ENCODE results near the gene DEFB128. TPM values are rescaled to one million over a fixed set of nuclear protein-coding genes. Genes with fewer than 3 reads are reported as not detected.

The DEFB128 gene
- total RNA-seq, 4 donors from 2014 or later, result not detected

GRCh38 chr20:187733-188132 lies 1.8 kb downstream of the DEFB128 start:
- intact Hi-C loops (cut with DNase I; ENCODE audit: low total_unique reads), result no loop called here
- Histone ChIP-seq H3K27ac (no peak overlapping the region), H3K9me3 (no peaks in the 10 kb centered on the region), H3K4me1 (no peaks in the 10 kb centered on the region), H3K4me3 (no peak overlapping the region), H3K27me3 (peaks cover 24% of the 10 kb centered on the region), H3K36me3 (no peaks in the 10 kb centered on the region)
- TF ChIP-seq POLR2AphosphoS5 (IDR thresholded peaks at IDR 0.05) (no peak), EP300 (IDR thresholded peaks at IDR 0.05; ENCODE audit: low read depth) (no peak), CTCF (IDR thresholded peaks at IDR 0.05) (no peak), POLR2A (IDR thresholded peaks at IDR 0.05) (no peak)
- no peak for DNase-seq
- WGBS, 2 donors (ENCODE audit: low coverage in 1 of 2), result 57 to 65% methylated on average over 2 of the region's 2 CpGs
- in situ Hi-C loops (cut with MboI; ENCODE audit: low pct_ligation_motif_present in 1 of 4, low pct_unique_long_range_greater_than_20kb in 1 of 4, low sequenced_read_pairs in 3 of 4), result no loop called here

GRCh38 chr20:184288-184687 lies 5.2 kb downstream of the DEFB128 start:
- TF ChIP-seq POLR2AphosphoS5 (IDR thresholded peaks at IDR 0.05) (no peak), POLR2A (IDR thresholded peaks at IDR 0.05) (no peak), EP300 (IDR thresholded peaks at IDR 0.05; ENCODE audit: low read depth) (no peak), CTCF (IDR thresholded peaks at IDR 0.05) (no peak)
- Histone ChIP-seq H3K4me1 (no peaks in the 10 kb centered on the region), H3K9me3 (no peaks in the 10 kb centered on the region), H3K36me3 (no peaks in the 10 kb centered on the region), H3K4me3 (no peak overlapping the region), H3K27ac (no peak overlapping the region), H3K27me3 (peaks cover 51% of the 10 kb centered on the region)
- intact Hi-C loops (cut with DNase I; ENCODE audit: low total_unique reads) (no loop called here), in situ Hi-C loops (cut with MboI; ENCODE audit: low pct_ligation_motif_present in 1 of 4, low pct_unique_long_range_greater_than_20kb in 1 of 4, low sequenced_read_pairs in 3 of 4) (no loop called here)
- no peak for DNase-seq
- 42 to 56% methylated on average over 2 of the region's 2 CpGs for WGBS, 2 donors (ENCODE audit: low coverage in 1 of 2)

GRCh38 chr20:168876-169275 lies 20.6 kb downstream of the DEFB128 start:
- in situ Hi-C loops (cut with MboI; ENCODE audit: low pct_ligation_motif_present in 1 of 4, low pct_unique_long_range_greater_than_20kb in 1 of 4, low sequenced_read_pairs in 3 of 4) (no loop called here), intact Hi-C loops (cut with DNase I; ENCODE audit: low total_unique reads) (no loop called here)
- no peak overlapping the region for H3K27ac ChIP-seq
- peaks cover 6% of the 10 kb centered on the region for H3K27me3 ChIP-seq
- WGBS, 2 donors (ENCODE audit: low coverage in 1 of 2), result 68 to 88% methylated on average over 1 to 2 of the region's 2 CpGs
- H3K4me3 ChIP-seq, result no peak overlapping the region
- H3K9me3 ChIP-seq, result no peaks in the 10 kb centered on the region
- no peak for TF ChIP-seq EP300 (IDR thresholded peaks at IDR 0.05; ENCODE audit: low read depth)
- no peak for TF ChIP-seq POLR2AphosphoS5 (IDR thresholded peaks at IDR 0.05)
- TF ChIP-seq CTCF (IDR thresholded peaks at IDR 0.05), result no peak
- TF ChIP-seq POLR2A (IDR thresholded peaks at IDR 0.05), result no peak
- no peak for DNase-seq
- no peaks in the 10 kb centered on the region for H3K36me3 ChIP-seq
- H3K4me1 ChIP-seq, result no peaks in the 10 kb centered on the region

DNA sequence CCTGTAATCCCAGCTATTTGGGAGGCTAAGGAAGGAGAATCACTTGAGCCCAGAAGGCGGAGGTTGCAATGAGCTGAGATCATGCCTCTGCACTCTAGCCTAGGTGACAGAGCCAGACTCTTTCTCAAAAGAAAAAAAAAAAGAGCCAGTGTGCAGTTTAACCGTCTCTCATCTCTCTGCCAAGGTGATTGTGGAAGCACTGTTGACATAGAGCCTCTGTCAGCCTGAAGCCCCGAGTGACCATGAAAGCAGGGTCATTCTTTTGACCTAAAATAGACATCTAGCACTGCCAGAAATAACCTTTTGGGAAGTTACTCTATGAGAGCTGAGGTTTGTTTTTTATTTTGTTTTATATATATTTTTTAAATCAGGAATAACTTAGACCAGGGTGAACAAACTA lies 24.9 kb downstream of the DEFB128 start:
- WGBS, 2 donors (ENCODE audit: low coverage in 1 of 2), result 20 to 58% methylated on average over 2 to 3 of the region's 3 CpGs
- H3K9me3 ChIP-seq, result no peaks in the 10 kb centered on the region
- H3K27me3 ChIP-seq, result no peaks in the 10 kb centered on the region
- H3K27ac ChIP-seq, result no peak overlapping the region
- no peaks in the 10 kb centered on the region for H3K36me3 ChIP-seq
- no peak for DNase-seq
- no peaks in the 10 kb centered on the region for H3K4me1 ChIP-seq
- intact Hi-C loops (cut with DNase I; ENCODE audit: low total_unique reads), result no loop called here
- in situ Hi-C loops (cut with MboI; ENCODE audit: low pct_ligation_motif_present in 1 of 4, low pct_unique_long_range_greater_than_20kb in 1 of 4, low sequenced_read_pairs in 3 of 4), result no loop called here
- H3K4me3 ChIP-seq, result no peak overlapping the region
- TF ChIP-seq POLR2AphosphoS5 (IDR thresholded peaks at IDR 0.05) (no peak), CTCF (IDR thresholded peaks at IDR 0.05) (no peak), EP300 (IDR thresholded peaks at IDR 0.05; ENCODE audit: low read depth) (no peak), POLR2A (IDR thresholded peaks at IDR 0.05) (no peak)
